HUES6 (cell line): ENCODE data around the gene RAD51B.

Experiments used
- H3K27ac ChIP-seq: 2 replicates; pipeline ENCODE4 v1.7.0; 2013; ENCODE audit warnings: low read depth, mild to moderate bottlenecking, low read length, inconsistent platforms
- H3K27me3 ChIP-seq: 2 replicates; pipeline ENCODE4 v1.6.1; 2013; ENCODE audit warnings: low read length; ENCODE audit not compliant: control insufficient read depth, insufficient read depth
- H3K36me3 ChIP-seq: 2 replicates; pipeline ENCODE4 v1.6.1; 2013; ENCODE audit warnings: low read length; ENCODE audit not compliant: control insufficient read depth, insufficient read depth
- H3K4me1 ChIP-seq: 2 replicates; pipeline ENCODE4 v1.6.1; 2013; ENCODE audit warnings: low read length; ENCODE audit not compliant: control insufficient read depth, insufficient read depth
- H3K4me3 ChIP-seq: 2 replicates; pipeline ENCODE4 v1.5.1; 2013; ENCODE audit warnings: low read depth, low read length
- H3K9ac ChIP-seq: one replicate; pipeline ENCODE4 v1.6.1; 2013; ENCODE audit warnings: mild to moderate bottlenecking, low read length
- H3K9me3 ChIP-seq: 2 replicates; pipeline ENCODE4 v1.6.1; 2013; ENCODE audit warnings: low read depth, low read length; ENCODE audit not compliant: control insufficient read depth, insufficient read depth

RAD51B gene

DNA sequence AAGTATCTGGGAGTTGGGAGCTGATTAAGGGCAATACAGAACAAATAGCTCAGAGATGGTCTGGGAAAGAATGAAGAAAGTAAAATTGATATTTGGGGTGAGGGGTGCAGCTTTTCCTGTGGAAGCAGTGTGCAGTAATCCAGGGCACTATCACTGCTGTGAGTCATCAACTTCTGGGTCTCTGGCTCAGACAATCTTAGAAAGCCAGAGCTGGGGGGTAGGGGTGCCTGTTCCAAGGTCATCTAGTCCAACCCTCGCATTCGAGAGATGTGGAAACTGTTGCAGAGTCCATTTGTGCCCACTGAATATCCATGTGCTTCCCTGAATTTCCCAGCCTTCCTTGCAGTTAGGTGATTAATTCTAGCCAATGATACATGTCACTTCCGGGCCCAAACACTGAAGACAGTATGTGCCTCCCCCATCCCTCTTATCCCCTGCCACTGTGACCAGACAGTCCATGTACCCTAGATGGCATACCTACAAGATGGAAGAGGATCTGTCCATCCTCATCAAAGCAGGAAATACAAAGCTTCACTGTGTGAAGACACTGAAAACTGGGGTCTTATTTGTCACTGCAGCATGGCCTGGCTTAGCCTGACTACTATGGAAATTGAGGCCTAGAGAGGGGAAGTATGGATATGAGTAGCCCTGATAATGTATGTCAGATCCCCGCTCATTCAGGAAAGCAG is 921.4 kb downstream of the RAD51B start:
- Histone ChIP-seq H3K4me3 (no peak overlapping the region), H3K36me3 (no peaks in the 10 kb centered on the region), H3K27ac (no peak overlapping the region), H3K9me3 (peaks cover 8% of the 10 kb centered on the region), H3K9ac (no peak overlapping the region), H3K4me1 (no peaks in the 10 kb centered on the region; the same call in 1 of the 2 replicates), H3K27me3 (no peaks in the 10 kb centered on the region)

GRCh38 chr14:68741477-68741791 is 921.9 kb downstream of the RAD51B start:
- no peak overlapping the region for H3K9ac ChIP-seq
- no peaks in the 10 kb centered on the region for H3K27me3 ChIP-seq
- H3K4me1 ChIP-seq, result no peaks in the 10 kb centered on the region; the same call in 1 of the 2 replicates
- no peak overlapping the region for H3K27ac ChIP-seq
- H3K4me3 ChIP-seq, result no peak overlapping the region
- H3K9me3 ChIP-seq, result peaks cover 8% of the 10 kb centered on the region
- no peaks in the 10 kb centered on the region for H3K36me3 ChIP-seq

- H3K27ac ChIP-seq, result no peak overlapping the region
- peaks cover 8% of the 10 kb centered on the region for H3K9me3 ChIP-seq
- H3K36me3 ChIP-seq, result no peaks in the 10 kb centered on the region
- H3K4me3 ChIP-seq, result no peak overlapping the region
- no peaks in the 10 kb centered on the region; the same call in 1 of the 2 replicates for H3K4me1 ChIP-seq
- no peak overlapping the region for H3K9ac ChIP-seq
- no peaks in the 10 kb centered on the region for H3K27me3 ChIP-seq
These were observed 922.4 kb downstream of the RAD51B start for GRCh38 chr14:68741839-68742470.

GRCh38 chr14:68744613-68745012 is 925.0 kb downstream of the RAD51B start:
- Histone ChIP-seq H3K9ac (no peak overlapping the region), H3K4me3 (no peak overlapping the region), H3K27ac (no peak overlapping the region), H3K27me3 (no peaks in the 10 kb centered on the region), H3K4me1 (no peaks in the 10 kb centered on the region), H3K9me3 (peaks cover 8% of the 10 kb centered on the region), H3K36me3 (no peaks in the 10 kb centered on the region)

- no peak overlapping the region for H3K4me3 ChIP-seq
- no peak overlapping the region for H3K27ac ChIP-seq
- H3K4me1 ChIP-seq, result no peaks in the 10 kb centered on the region
- no peaks in the 10 kb centered on the region for H3K36me3 ChIP-seq
- H3K9me3 ChIP-seq, result no peaks in the 10 kb centered on the region
- no peak overlapping the region for H3K9ac ChIP-seq
- no peaks in the 10 kb centered on the region for H3K27me3 ChIP-seq
These were observed 927.8 kb downstream of the RAD51B start for GRCh38 chr14:68747393-68747792.

- Histone ChIP-seq H3K9me3 (no peaks in the 10 kb centered on the region), H3K4me1 (no peaks in the 10 kb centered on the region), H3K27me3 (no peaks in the 10 kb centered on the region), H3K9ac (no peak overlapping the region), H3K36me3 (no peaks in the 10 kb centered on the region), H3K4me3 (no peak overlapping the region), H3K27ac (no peak overlapping the region)
These were observed 928.7 kb downstream of the RAD51B start for GRCh38 chr14:68748260-68748659.

GRCh38 chr14:68748691-68749090 is 929.1 kb downstream of the RAD51B start:
- no peak overlapping the region for H3K4me3 ChIP-seq
- H3K9me3 ChIP-seq, result no peaks in the 10 kb centered on the region
- H3K27me3 ChIP-seq, result no peaks in the 10 kb centered on the region
- no peaks in the 10 kb centered on the region for H3K4me1 ChIP-seq
- no peak overlapping the region for H3K27ac ChIP-seq
- H3K9ac ChIP-seq, result no peak overlapping the region
- no peaks in the 10 kb centered on the region for H3K36me3 ChIP-seq

GRCh38 chr14:68749487-68750475 is 930.2 kb downstream of the RAD51B start:
- Histone ChIP-seq H3K36me3 (no peaks in the 10 kb centered on the region), H3K27me3 (no peaks in the 10 kb centered on the region), H3K4me3 (no peak overlapping the region), H3K27ac (no peak overlapping the region), H3K9me3 (no peaks in the 10 kb centered on the region), H3K4me1 (no peaks in the 10 kb centered on the region), H3K9ac (no peak overlapping the region)

DNA sequence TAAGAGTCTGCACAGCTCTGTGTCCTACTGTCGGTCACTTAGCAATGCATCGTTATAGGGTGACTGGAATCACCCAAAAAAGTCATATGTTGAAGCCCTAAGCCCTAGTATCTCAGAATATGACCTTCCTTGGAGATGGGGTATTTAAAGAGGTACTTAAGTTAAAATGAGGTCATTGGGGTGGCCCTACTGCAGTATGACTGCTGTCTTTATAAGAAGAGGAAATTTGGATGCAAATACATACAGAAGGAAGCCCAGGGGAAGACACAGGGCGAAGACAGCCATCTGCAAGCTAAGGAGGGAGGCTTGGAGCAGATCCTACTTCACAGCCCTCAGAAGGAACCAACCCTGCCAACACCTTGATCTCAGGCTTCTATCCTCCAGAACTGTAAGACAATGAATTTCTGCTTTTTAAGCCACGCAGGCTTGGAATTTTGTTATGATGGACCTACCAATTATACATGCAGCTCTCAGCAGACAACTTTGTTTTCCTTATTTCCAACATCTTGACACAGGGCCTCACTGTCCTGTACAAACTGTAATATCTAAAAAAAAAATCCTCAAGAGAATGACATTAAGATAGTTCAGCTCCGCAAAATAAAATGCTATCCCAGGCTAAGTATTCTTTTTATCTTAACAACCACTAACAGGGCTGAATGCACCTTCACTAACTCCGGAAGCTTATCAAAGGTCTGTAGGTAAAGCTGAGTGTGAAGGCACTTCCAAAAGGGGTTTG is 932.9 kb downstream of the RAD51B start:
- Histone ChIP-seq H3K9ac (no peak overlapping the region), H3K27ac (no peak overlapping the region), H3K9me3 (no peaks in the 10 kb centered on the region)

DNA sequence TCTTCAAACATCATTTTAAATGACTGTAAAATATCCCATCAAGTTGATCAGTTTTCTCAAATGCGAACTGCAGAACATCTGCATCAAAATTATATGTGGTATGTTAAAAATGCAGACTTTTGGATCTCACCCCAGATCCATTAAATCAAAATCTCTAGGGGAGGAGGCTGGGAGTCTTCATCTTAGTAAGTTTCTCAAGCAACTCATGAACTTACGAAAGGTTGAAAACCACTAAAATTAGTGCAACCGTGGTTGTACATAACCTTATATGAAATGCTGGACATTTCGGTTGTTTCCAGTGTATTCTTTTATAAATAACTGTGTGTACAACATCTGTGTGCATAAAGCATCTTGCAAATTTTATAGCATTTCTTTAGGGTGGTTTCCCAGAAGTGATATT is 934.1 kb downstream of the RAD51B start:
- H3K27me3 ChIP-seq, result no peaks in the 10 kb centered on the region
- no peak overlapping the region for H3K9ac ChIP-seq
- H3K36me3 ChIP-seq, result no peaks in the 10 kb centered on the region
- H3K4me1 ChIP-seq, result no peaks in the 10 kb centered on the region; the same call in 1 of the 2 replicates
- H3K9me3 ChIP-seq, result no peaks in the 10 kb centered on the region
- no peak overlapping the region for H3K27ac ChIP-seq
- no peak overlapping the region for H3K4me3 ChIP-seq

More for the DNA sequence above, 932.9 kb downstream of the RAD51B start:
- Histone ChIP-seq H3K36me3 (no peaks in the 10 kb centered on the region), H3K4me1 (no peaks in the 10 kb centered on the region), H3K4me3 (no peak overlapping the region), H3K27me3 (no peaks in the 10 kb centered on the region)
